AG09309 (cell line): ENCODE measurements around the gene HOXC11.

Experiments used
- DNase-seq: peaks from one replicate; pipeline ENCODE4 v3.0.0-alpha.2; 2010; ENCODE audit warnings: low read depth
- H3K4me3 ChIP-seq: 2 replicates; pipeline ENCODE4 v1.5.1; 2011; ENCODE audit warnings: mild to moderate bottlenecking, low read depth, low read length, moderate library complexity; ENCODE audit not compliant: control insufficient read depth
- TF ChIP-seq, protein P1 (sequence below): IDR thresholded peaks from 2 replicates; pipeline ENCODE4 v1.5.1; 2011; ENCODE audit warnings: mild to moderate bottlenecking, low read depth, low read length, inconsistent platforms; ENCODE audit not compliant: insufficient read depth, control insufficient read depth; ENCODE audit errors: missing control alignments

Gene HOXC11

DNA sequence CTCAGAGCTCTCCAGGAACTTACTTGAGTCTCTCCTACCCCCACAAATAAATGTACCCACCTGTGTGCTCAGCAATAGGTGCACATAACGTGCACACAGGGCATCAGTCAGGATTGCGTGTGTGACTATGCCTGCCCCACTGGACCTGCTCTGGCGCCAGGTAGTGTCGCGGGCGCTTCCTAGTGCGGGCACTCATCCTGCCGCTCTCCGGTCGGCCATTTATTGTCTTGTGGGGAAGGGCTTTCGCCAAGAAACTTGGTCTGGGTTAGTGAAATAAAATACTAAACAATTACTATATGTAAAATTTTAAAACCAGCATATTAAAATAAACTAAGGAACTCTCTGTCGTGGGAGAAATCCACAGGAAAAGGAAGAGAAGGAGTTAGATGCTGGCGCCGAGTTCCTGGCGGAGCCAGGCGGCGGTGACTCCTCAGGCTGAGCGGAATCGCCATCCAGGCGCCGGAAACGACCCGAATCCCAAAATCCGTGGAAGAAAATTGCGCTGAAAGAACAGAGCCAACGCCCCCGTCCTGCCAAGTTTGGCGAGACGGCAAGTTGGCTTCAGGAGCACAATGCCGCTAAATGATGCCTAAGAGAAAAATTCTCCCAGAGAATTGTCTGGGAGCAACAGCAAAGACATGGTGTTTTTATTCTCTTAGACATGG, 42.2 kb upstream of the HOXC11 start:
- no peak for DNase-seq
- H3K4me3 ChIP-seq = no peak overlapping the region
- TF ChIP-seq, protein P1, sequence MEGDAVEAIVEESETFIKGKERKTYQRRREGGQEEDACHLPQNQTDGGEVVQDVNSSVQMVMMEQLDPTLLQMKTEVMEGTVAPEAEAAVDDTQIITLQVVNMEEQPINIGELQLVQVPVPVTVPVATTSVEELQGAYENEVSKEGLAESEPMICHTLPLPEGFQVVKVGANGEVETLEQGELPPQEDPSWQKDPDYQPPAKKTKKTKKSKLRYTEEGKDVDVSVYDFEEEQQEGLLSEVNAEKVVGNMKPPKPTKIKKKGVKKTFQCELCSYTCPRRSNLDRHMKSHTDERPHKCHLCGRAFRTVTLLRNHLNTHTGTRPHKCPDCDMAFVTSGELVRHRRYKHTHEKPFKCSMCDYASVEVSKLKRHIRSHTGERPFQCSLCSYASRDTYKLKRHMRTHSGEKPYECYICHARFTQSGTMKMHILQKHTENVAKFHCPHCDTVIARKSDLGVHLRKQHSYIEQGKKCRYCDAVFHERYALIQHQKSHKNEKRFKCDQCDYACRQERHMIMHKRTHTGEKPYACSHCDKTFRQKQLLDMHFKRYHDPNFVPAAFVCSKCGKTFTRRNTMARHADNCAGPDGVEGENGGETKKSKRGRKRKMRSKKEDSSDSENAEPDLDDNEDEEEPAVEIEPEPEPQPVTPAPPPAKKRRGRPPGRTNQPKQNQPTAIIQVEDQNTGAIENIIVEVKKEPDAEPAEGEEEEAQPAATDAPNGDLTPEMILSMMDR = no peak

DNA sequence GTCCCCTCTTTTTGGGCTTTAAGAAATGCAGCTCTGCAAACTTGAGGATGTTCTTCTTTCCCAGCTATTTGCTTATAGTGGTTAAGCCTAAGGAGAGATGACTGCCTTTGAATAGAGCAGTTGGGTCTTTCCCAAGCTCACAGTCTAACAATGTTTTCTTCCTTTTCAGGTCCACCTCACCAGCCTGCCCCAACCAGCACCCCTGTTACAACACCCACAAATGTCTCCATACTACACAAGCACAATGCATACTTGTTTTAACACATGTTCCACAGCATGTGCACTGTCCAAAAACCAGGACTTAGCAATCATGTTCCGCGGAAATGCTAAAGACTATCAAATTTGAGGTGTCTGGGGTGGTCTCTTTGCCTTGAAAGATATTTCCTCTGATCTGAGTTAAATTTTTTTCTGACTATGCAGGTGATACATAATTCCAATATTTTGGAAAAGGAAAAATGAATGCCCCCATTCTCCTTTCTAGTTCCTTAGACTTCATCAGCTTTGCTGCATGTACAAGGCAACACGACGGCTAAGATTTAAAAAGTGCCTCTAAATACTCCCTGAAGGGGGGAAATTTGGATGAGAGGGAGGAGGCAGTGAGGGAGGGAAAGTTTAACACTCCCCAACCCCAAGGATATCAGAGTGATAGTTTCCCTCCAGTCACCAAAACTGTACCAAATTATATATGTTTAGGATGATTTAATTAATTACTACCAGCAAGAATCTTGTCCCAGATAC, 40.9 kb upstream of the HOXC11 start:
- DNase-seq = no peak

DNA sequence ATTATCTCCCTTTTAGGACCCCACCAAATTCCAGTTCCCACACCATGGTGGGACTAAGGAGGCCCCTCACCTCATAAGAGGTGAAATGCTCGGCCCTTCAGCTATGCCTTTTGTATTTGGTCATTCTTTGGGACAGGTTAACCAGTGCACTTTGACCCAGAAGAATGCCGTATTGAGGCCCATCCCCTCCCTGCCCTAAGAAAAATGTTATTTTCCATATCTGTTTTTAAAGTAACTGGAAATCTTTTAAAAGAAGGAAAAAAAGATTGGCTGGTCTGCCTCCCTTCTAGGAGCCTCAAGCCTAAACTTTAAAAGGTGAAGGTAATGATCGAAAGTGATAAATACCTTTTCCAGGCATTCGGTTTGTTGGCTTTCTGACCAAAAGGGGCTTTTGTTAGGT, 40.0 kb upstream of the HOXC11 start:
- TF ChIP-seq, protein P1 = no peak
- no peak overlapping the region for H3K4me3 ChIP-seq
- DNase-seq = no peak

More for the DNA sequence above, 40.9 kb upstream of the HOXC11 start:
- H3K4me3 ChIP-seq = no peak overlapping the region
- TF ChIP-seq, protein P1 = no peak

- TF ChIP-seq, protein P1 = no peak
- H3K4me3 ChIP-seq = no peak overlapping the region
- DNase-seq = no peak
Observed at GRCh38 chr12:53935383-53936341, 37.3 kb upstream of the HOXC11 start.

DNA sequence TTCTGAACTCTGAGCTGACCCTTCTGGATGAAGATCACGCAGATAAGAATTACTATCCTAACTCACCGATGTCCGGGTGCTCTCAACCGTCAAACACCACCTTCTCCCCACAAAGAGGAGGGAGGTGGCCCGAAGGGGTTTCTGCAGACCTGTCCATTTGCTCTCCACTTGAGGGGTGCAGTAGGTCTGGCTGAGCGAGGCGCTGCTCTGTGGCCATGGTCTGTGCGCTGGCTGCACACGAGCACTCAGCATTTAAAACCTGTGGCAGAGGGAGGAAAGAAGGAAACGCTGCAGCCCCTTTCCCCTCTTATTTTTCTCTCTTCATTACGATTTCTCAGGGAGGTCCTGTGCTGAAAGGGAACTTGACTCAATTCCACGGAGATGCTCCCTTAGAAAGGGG, 35.8 kb upstream of the HOXC11 start:
- TF ChIP-seq, protein P1 = no peak
- no peak overlapping the region for H3K4me3 ChIP-seq
- no peak for DNase-seq

DNA sequence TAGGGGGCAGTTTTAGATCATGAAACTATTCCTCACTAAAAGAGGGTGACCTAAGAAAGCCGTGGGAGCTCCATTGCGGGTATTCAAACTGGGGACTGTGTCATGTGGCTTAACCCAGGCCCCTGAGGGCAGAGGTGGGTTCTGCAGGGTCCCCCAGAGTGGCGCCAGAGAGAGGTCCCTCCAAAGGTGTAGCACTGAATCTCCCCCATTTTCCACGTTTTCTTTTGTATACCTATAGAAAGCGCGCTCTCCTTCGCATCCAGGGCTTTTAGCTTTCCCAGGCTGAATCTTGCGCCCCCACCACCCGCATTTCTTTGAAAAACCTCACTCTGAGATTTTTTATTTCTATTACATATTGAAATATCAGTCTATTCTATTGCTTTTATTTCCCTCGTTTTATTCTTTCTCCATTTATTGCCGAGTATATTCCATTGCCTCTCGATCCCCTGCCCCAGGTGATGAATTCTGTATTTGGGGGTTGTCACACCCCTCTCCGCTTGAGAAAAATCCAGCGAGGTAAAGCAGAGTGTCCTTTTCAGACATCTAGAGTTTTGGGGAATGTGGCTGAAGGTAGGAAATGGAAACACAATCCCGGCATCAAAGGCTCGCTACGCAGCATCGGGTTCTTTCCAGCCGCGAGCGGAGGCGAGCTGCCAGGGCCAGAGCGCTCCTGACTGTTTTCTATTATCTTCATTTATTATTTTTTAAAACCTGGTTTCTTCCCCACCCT, 35.2 kb upstream of the HOXC11 start:
- no peak for DNase-seq
- TF ChIP-seq, protein P1 = no peak
- H3K4me3 ChIP-seq = peak overlapping the region; percentile 42
